Breast epithelium (tissue), 3 donors: ENCODE measurements around the gene ELF4.
A peak's percentile ranks its signal among the peaks of the same experiment; 100 is the strongest.

Experiments
- CTCF ChIP-seq, 3 donors: fragments of 450-650 bp; IDR thresholded peaks; one replicate each; pipeline ENCODE4 v1.5.1; 2016 to 2017; ENCODE audit warnings: antibody characterized with exemption in 3 of 3, mild to moderate bottlenecking in 3 of 3, moderate library complexity in 3 of 3
- POLR2A ChIP-seq: fragments of 450-650 bp; IDR thresholded peaks from one replicate; pipeline ENCODE4 v1.6.1; 2016; ENCODE audit warnings: antibody characterized with exemption, mild to moderate bottlenecking, moderate library complexity
- POLR2AphosphoS5 ChIP-seq, 3 donors: sonication (generic); formaldehyde crosslinking; IDR thresholded peaks; one replicate each; pipeline ENCODE4 v1.6.1; 2017; ENCODE audit warnings: antibody characterized with exemption in 3 of 3

GRCh38 chrX:130125091-130125874 is 15.0 kb upstream of the ELF4 start:
- TF ChIP-seq CTCF (IDR thresholded peaks at IDR 0.05): no peak
- TF ChIP-seq POLR2AphosphoS5 (IDR thresholded peaks at IDR 0.05): peak in 1 of 3 donors; percentile 14
- TF ChIP-seq POLR2A: no peak
